ENCODE results near the gene CHN1.

CHN1 gene

DNA sequence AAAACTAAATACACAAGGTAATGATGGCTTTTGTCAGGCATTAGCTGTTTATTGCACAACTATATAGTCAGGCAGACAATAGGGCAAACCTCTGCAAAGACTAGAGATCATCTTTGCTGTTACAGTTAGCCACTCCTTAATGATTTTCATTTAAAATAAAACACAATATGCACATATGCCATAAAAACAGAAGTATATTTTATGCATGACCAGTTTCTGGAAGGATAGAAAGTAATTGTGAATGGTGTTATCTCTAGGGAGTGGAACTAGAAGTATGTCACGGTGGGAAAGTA, 102.0 kb downstream of the CHN1 start:
- TF ChIP-seq, protein P1, sequence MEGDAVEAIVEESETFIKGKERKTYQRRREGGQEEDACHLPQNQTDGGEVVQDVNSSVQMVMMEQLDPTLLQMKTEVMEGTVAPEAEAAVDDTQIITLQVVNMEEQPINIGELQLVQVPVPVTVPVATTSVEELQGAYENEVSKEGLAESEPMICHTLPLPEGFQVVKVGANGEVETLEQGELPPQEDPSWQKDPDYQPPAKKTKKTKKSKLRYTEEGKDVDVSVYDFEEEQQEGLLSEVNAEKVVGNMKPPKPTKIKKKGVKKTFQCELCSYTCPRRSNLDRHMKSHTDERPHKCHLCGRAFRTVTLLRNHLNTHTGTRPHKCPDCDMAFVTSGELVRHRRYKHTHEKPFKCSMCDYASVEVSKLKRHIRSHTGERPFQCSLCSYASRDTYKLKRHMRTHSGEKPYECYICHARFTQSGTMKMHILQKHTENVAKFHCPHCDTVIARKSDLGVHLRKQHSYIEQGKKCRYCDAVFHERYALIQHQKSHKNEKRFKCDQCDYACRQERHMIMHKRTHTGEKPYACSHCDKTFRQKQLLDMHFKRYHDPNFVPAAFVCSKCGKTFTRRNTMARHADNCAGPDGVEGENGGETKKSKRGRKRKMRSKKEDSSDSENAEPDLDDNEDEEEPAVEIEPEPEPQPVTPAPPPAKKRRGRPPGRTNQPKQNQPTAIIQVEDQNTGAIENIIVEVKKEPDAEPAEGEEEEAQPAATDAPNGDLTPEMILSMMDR (IDR thresholded peaks at IDR 0.05; ENCODE audit: low read depth, low read length) = no peak
- H3K4me3 ChIP-seq (ENCODE audit: low read depth, low read length) = no peak overlapping the region

DNA sequence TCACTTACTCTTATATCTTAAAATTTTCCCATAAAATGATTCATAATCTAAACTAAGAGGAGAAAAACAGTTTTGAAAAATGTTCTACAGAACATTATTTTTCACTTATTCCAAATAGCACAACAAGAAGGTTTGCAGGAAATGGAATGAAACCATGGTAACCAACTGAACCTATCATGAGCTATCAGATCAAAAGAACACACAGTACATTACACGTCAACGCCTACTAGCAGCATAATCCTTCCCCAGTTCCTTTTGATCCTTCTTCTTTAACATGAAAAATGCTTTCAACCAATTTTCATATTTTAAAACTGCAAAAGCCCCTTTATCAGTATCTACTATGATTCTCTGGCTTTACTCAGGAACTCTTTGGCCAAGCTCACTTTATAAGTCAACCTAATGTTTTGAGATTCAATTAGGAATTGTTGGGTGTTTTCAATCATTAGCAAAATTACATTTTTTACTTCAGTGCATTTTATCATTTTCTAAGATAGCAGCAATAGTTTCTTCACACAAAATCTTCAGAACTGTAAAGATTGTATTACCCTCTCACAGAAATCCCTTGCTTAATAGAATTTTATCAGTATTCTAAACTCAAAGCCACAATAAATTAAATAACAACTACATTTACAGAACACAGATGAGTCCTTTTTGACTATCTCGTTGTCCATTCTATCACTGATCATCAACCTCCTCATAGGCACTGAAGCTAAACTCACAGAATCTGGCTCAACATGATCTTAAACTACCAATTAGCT, 102.5 kb downstream of the CHN1 start:
- TF ChIP-seq, protein P1 (IDR thresholded peaks at IDR 0.05; ENCODE audit: low read depth, low read length) = no peak
- no peak overlapping the region for H3K4me3 ChIP-seq (ENCODE audit: low read depth, low read length)

DNA sequence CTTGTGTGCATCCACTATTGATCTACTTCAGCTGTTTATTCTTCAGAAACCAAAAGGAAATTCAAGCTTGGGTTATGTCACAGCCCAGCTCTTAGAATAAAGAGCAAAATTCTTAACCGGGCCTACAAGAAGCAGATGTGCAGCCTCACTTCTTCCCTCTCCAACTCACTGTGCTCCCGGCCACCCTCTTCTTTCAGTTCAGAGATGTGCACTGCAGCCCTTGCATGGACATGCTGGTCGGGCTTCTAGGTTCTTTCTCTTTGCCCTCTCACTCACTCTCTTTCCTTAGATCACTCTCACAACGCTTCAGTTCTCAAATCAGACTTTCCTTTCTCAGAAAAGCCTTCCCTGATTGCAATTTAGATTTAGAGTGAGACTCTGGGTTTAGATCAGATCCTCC, 104.1 kb downstream of the CHN1 start:
- TF ChIP-seq, protein P1 (IDR thresholded peaks at IDR 0.05; ENCODE audit: low read depth, low read length) = no peak
- no peak overlapping the region for H3K4me3 ChIP-seq (ENCODE audit: low read depth, low read length)

DNA sequence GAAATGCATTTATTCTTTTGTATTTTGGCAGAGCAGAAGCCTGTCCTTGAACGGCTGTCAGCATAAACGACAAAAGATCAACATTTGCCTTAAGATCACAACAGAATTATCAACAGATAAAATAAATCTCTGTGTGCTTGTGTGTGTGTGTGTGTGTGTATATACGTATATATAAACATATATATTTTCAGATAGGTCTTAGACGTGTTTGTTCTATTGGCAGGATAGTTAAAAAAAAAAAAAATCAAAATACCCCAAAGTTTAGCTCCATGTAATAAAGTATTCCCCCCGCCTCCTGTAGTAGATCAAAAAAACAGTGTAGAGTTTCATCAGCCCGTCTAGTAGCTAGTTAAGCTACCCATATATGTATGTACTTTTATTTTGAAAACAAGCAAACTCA, 107.9 kb downstream of the CHN1 start:
- no peak overlapping the region for H3K4me3 ChIP-seq (ENCODE audit: low read depth, low read length)
- TF ChIP-seq, protein P1 (IDR thresholded peaks at IDR 0.05; ENCODE audit: low read depth, low read length) = no peak

DNA sequence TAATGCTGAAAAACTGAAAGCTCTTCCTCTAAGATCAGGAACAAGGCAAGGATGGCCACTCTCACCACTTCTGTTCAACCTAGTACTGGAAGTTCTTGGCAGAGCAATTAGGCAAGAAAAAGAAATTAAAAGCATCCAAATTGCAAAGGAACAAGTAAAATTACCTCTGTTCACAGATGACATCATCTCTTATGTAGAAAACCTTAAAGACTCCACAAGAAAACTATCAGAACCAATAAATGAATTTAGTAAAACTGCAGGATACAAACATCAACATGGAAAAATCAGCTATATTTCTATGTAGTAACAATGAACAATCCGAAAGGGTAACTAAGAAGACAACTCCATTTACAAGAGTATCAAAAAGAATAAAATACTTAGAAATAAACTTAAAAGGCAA, 112.2 kb downstream of the CHN1 start:
- TF ChIP-seq, protein P1 (IDR thresholded peaks at IDR 0.05; ENCODE audit: low read depth, low read length) = no peak
- H3K4me3 ChIP-seq (ENCODE audit: low read depth, low read length) = no peak overlapping the region

DNA sequence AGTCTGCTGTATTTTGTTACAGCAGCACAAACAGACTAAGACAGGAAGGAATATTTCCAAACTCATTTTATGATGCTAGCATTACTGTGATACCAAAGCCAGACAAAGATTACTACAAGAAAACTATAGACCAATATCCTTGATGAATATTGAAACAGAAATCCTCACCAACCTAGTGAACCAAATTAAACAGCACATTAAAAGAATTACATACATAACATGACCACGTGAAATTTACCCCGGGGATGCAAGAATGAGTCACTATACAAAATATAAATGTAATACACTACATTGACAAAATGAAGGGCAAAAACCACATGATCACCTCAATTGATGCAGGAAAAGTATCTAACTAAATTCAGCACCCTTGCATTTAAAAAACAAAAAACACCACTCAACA, 112.6 kb downstream of the CHN1 start:
- no peak overlapping the region for H3K4me3 ChIP-seq (ENCODE audit: low read depth, low read length)
- TF ChIP-seq, protein P1 (IDR thresholded peaks at IDR 0.05; ENCODE audit: low read depth, low read length) = no peak

DNA sequence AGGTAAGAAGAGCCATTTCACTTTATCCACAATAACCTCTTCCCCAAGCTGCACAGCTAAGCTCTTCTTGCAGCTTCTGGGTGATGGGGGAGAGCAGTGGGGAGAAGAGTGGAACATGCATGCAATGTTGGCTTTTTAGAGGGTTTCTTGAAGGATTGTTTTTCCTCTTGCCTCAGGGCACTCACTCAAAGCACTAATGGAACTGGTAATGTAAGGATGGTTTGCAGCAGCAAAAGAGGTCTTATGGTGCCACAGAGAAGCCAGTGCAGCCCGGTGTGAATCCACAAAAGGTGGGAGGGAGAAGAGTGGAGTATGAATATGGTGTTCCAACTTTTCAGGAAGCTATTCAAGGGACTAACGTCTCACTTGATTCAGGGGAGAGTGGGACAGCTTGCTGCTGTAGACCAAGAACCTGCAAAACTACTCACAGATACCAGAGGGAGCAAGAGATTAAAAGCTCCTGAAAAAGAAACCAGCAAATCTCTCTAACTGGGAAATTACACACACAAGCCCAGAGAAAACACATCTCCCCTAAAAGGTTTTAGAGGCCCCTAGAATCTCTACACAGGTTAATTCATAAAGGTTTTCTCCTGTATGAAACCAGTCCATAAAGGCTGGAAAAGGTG, 116.4 kb downstream of the CHN1 start:
- TF ChIP-seq, protein P1 (IDR thresholded peaks at IDR 0.05; ENCODE audit: low read depth, low read length) = no peak

More for the DNA sequence above, 116.4 kb downstream of the CHN1 start:
- no peak overlapping the region for H3K4me3 ChIP-seq (ENCODE audit: low read depth, low read length)
